ENCODE data around the gene RFC3.

Gene RFC3

DNA sequence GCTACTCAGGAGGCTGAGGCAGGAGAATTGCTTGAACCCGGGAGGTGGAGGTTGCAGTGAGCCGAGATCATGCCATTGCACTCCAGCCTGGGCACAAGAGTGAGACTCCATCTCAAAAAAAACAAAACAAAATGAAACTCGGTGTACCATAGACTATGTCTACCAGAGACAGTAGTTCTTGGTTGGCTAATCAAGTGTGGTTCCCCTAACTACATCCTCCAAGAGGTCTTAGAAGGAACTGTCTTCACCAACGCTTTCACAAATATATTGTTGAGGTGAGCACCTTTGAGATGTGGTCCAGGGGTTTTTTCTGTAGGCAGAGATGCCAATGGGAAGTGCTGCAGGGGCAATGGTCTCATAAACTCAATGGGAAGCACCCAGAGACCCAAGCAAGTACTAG is 48.0 kb downstream of the RFC3 start:
- no peak for DNase-seq (ENCODE audit: low spot score)

GRCh38 chr13:33867472-33867871 is 49.5 kb downstream of the RFC3 start:
- no peak for DNase-seq (ENCODE audit: low spot score)

- no peak for DNase-seq (ENCODE audit: low spot score)
Measured at GRCh38 chr13:33868343-33868994, 50.5 kb downstream of the RFC3 start.

GRCh38 chr13:33869005-33869404 is 51.1 kb downstream of the RFC3 start:
- no peak for DNase-seq (ENCODE audit: low spot score)

GRCh38 chr13:33870046-33870668 is 52.2 kb downstream of the RFC3 start:
- no peak for DNase-seq (ENCODE audit: low spot score)

DNA sequence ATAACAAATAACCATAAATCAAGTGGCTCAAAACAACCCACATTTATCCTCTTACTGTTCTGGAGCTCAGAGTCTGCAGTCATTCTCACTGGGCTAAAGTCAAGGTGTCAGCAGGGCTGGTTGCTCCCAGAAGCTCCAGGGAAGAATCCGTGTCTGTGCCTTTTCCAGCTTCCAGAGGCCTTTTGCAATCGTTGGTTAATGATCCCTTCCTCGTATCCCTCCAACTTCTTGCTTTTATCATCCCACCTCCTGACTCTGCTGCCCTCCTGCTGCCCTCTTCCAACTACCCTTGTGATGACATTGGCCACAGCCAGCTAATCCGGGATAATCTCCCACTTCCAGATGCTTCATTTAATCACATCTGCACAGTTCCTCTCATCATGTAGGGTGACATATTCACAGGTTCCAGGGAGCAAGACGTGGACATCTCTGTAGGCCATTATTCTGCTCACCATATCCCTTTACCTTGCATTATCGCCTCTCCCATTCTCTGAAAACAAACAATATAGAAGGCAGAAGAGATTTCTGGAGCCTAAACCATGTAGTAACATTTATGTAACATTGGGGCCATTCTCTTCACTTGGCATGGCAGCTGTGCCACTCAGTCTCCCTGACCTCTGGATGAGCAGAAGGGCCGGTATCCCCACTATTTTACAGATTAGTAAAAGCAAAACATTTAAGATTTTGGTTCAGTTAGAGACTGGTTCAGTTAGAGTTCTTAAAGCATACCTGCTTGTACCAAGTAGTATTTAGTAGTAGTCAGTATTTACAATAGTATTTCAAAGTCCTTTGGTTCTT is 53.5 kb downstream of the RFC3 start:
- no peak for DNase-seq (ENCODE audit: low spot score)

DNA sequence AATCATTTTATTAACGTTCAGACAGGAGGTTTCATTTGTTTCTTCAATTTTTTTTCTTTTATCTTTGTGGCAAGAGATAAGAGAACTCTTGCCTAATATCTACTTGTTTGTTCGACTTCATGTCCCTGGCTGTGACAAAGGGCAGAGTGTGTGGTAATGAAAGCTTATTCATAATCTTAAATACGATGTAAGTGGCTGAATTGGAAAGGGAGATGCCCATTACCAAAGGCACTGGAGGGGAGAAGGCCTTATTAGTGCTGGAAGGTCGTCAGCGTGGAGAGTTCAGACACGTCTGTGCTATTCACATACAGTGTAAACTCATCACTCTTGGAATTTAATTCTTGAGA is 54.0 kb downstream of the RFC3 start:
- no peak for DNase-seq (ENCODE audit: low spot score)

- no peak for DNase-seq (ENCODE audit: low spot score)
Measured at GRCh38 chr13:33873251-33873908, 55.4 kb downstream of the RFC3 start.

DNA sequence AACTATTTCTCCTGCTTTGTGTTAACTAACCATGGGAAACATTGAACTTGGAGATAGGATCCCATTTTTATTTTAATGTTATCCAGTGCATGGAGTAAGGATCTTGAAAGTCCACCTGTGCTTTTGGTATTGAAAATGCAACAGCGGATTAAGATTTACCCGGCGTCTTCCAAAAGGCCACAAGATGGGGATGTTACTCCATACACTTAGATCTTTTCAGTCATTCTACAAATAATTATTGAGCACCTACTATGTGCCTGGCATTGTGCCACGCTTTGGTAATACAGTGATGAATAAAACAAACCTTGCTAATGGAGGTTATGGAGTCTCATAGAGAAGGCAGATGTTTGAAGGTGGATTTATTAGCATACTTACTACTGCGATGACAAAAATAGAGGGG is 56.9 kb downstream of the RFC3 start:
- no peak for DNase-seq (ENCODE audit: low spot score)

DNA sequence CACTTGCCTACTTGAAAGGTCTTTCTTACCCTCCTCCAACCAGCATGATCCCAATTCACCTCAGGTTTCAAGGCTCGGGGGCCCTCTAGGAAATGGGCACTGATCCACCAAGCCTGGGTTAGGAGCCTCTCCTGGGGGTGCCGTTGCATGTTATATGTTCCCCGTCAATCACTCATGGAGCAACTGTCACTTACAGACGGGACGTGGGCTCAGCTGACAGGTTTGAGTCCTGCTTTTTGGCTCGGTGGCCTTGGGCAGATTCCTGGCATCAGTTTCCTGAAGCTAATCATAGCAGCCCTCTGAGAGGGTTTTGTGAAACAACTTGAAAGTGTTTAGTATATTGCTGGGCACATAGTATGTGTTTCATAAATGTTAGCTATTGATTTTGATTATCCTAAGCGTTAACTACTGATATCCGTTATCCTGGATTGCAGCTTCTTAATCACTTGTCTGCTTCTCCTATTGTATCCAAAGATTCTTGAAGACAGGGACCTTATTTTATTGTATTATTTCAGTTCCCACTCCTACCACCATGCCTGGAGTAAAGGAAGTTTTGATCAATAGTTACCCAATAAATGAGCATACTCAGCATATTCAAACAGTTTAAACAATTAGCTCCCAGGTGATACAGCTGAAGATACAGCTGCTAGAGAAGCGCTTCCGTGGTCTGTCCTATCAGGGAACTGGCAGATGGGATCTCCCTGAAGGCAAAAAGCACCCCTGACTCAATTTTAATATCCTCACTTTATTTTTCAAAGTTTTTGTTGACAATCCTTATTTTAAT is 57.9 kb downstream of the RFC3 start:
- no peak for DNase-seq (ENCODE audit: low spot score)

DNA sequence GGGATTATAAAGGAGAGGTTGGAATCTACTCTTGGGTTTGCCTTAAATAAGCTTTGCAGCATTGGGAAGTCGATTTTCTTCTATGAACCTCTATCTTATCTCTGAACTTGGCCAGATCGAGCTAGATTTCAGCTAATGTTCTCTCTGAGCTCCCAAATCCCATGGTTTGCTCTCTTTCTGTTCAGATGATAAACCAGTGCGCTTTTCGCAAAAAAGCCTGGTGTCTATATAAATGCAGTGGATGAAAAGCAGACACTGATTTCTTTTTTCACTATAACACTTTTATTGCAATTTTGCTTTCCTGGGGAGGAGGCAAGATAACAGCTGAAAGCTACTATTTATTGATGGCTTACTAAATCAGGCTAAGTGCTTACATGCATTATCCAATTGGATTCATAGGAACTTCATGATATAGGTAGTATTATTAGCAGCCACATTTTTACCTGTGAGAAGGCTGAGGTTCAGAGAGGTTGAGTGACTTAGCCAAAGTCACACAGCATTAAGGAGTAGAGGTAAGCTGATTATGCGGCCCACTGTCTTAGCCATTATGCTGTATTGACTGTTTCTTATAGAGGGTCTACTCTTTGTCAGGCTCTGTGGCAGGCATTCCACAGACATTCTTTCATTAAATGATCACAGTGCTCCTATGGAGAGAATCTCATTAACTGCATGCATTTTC is 58.9 kb downstream of the RFC3 start:
- no peak for DNase-seq (ENCODE audit: low spot score)

- DNase-seq (ENCODE audit: low spot score) = peak; percentile 59
Measured at GRCh38 chr13:33879118-33879517, 61.2 kb downstream of the RFC3 start.

DNA sequence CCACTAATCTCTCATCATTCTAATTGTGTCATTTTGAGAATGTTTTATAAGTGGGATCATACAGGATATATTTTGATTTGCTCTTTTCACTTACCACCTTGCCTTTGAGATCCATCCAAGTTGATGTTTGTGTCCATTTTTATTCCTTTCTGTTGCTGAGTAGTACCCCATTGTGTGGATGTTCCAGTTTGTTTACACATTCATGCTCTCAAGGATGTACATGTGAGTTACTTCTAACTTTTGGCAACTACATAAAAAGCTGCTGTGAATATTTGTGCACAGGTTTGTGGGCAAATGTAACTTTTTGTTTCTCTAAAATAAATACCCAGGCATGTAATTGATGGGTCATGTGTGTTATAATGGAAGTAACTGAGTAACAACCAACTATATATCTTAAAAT is 64.9 kb downstream of the RFC3 start:
- no peak for DNase-seq (ENCODE audit: low spot score)

DNA sequence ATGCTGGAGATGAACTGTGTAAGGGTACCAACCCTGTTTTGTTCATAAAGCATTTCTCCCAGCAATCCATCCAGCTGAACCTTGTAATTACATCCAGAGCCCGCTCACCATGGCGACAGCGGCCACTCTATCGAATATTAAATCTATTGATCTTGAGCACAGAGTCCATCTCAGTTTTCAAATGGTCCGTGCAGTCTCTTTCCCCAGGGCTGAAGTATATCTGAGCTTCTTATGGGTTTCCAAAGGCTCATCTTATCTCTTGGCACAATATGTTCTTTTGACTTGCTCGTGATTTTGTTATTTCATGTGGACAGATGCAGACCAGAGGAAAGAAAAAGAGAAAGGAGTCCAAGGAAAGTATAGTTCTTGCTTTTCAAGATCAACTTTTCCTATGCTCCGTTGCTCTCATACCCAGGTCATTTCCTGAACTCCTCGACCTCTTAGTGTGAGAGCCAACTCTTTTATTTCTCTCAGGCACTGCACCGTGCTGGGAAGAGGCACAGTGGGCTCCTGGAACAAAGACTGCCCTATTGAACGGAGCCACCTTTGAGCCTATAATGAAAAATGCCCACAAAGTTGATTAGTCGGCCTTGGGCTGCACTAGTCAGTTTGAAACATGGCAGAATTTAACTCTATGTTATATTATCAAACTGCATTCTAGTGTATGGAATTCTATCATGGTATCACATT is 66.7 kb downstream of the RFC3 start:
- no peak for DNase-seq (ENCODE audit: low spot score)
